Naive thymus-derived CD8-positive, alpha-beta T cell (primary cell): ENCODE results near the gene FBXW2. TPM values are rescaled to one million over a fixed set of nuclear protein-coding genes. Genes with fewer than 3 reads are reported as not detected.

Experiments used
- ATAC-seq, 2 donors: fragments of 150-1000 bp; cut with Tn5 transposase in 1 of 2; sonication (Bioruptor Pico), chemical (Tn5 transposase) in 1 of 2; 1 replicate in 1 of 2; 2 replicates in 1 of 2; pipeline ENCODE4 v1.10.0; 2021; ENCODE audit warnings: mild to moderate bottlenecking in 2 of 2, moderate library complexity in 2 of 2
- POLR2A ChIA-PET: fragments of 350-600 bp; sonication (Branson Sonifier 250); formaldehyde crosslinking; loops from one replicate; lab custom pipeline; 2021; ENCODE audit warnings: antibody characterized with exemption; lab: Charles Lee
- DNase-seq, 10 donors: peaks; one replicate each; pipeline versions ENCODE4 v3.0.0 to v3.0.0-alpha.2; 2020 to 2022
- H3K27ac Mint-ChIP-seq, 10 donors: one replicate each; pipeline ENCODE4 v1.8.0; 2020 to 2022; ENCODE audit warnings: mild to moderate bottlenecking in 10 of 10, mixed read lengths in 10 of 10, moderate library complexity in 4 of 10, inconsistent platforms in 1 of 10
- H3K27me3 Mint-ChIP-seq, 5 donors: one replicate each; pipeline ENCODE4 v1.8.0; 2021 to 2022; ENCODE audit warnings: mixed read lengths in 5 of 5
- H3K36me3 Mint-ChIP-seq, 3 donors: one replicate each; pipeline ENCODE4 v1.8.0; 2020 to 2022; ENCODE audit warnings: mixed read lengths in 3 of 3, mild to moderate bottlenecking in 2 of 3, inconsistent platforms in 1 of 3
- H3K4me1 Mint-ChIP-seq, 4 donors: one replicate each; pipeline ENCODE4 v1.8.0; 2021 to 2022; ENCODE audit warnings: mixed read lengths in 4 of 4
- H3K4me3 Mint-ChIP-seq, 10 donors: one replicate each; pipeline ENCODE4 v1.8.0; 2020 to 2022; ENCODE audit warnings: mild to moderate bottlenecking in 10 of 10, mixed read lengths in 10 of 10, moderate library complexity in 6 of 10, inconsistent platforms in 1 of 10
- H3K9me3 Mint-ChIP-seq, 9 donors: one replicate each; pipeline ENCODE4 v1.8.0; 2020 to 2022; ENCODE audit warnings: mixed read lengths in 9 of 9, mild to moderate bottlenecking in 3 of 9, inconsistent platforms in 1 of 9, moderate library complexity in 1 of 9
- polyA plus RNA-seq, 3 donors: library from polyadenylated mRNA; unstranded; fragments of 300-500 nt; fragmentation: Illumina TruSeq; gene quantifications; one replicate each; pipeline ENCODE4 v1.2.3, GENCODE V29; 2021
- total RNA-seq, 8 experiments: library from RNA in 2 of 8; stranded (reverse) in 2 of 8; gene quantifications; one replicate each; pipeline ENCODE4 v1.2.3 and lab custom pipeline; 2021 to 2026

Gene FBXW2
- total and polyA plus RNA-seq, 5 experiments from 2014 or later = 29.6 to 81.8 (median 37.1) TPM

DNA sequence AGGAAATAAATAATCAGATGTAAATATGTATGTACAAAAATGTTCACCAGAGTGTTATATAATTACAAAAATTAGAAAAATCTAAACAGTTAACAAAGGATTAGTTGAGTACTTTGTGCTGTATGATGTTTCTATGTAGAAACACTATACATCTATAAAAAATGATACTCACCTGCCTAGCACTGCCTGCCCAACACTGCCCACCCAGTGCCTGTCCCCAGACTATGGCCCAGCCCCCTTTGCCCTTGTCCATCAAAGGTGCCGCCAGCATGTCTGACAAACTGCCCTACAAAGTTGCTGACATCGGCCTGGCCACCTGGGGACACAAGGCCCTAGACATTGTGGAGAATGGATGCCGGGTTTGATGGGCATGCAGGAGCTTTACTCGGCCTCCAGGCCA lies 72.8 kb downstream of the FBXW2 start:
- Mint-ChIP-seq H3K27me3 (no peaks in the 10 kb centered on the region), H3K36me3 (no peaks in the 10 kb centered on the region), H3K27ac (no peak overlapping the region), H3K4me1 (peaks cover 0 to 3% (median 0%) of the 10 kb centered on the region in 4 donors), H3K4me3 (no peak overlapping the region), H3K9me3 (no peaks in the 10 kb centered on the region)
- ATAC-seq (no peak), DNase-seq (no peak)
- POLR2A ChIA-PET = no interaction called here

DNA sequence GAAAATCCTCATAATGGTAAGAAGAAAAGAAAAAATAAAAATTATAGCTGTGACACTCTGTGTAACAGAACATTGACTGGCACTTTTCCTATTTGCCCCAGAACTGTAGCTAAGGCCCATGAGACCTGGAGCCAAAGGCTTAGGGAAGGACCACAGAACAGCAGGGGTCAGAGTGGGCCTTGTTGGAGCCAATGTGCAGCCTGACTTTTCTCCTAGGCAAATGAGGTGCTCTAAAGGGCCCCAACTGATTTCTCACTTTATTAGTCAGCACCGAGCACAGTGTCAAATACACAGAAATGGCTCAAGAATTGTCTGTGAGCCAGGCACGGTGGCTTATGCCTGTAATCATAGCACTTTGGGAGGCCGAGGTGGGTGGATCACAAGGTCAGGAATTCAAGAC lies 74.9 kb downstream of the FBXW2 start:
- H3K36me3 Mint-ChIP-seq = no peaks in the 10 kb centered on the region
- no peak overlapping the region for H3K27ac Mint-ChIP-seq
- no peaks in the 10 kb centered on the region for H3K9me3 Mint-ChIP-seq
- H3K27me3 Mint-ChIP-seq = no peaks in the 10 kb centered on the region
- DNase-seq (no peak), ATAC-seq (no peak)
- peaks cover under 1 to 8% (median 3%) of the 10 kb centered on the region in 4 donors for H3K4me1 Mint-ChIP-seq
- POLR2A ChIA-PET = no interaction called here
- no peak overlapping the region for H3K4me3 Mint-ChIP-seq

DNA sequence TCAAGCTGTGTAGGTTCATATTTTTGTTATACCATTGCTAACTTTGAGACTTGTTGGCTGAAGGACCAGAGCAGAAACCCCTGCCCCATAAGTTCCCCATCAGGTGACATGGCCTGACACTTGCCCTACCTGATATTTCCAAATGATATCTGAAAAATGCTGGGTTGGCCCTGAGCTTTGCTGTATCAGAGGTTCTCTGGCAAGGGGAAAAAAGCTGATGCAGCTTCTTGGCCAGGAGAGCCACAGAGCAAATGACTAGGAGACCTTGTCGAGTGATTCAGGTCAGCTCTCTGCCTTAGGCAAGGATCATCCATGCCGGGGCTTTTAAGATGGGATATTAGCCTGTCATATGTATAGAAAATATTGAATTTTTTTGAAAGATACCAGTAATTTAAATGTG lies 76.0 kb downstream of the FBXW2 start:
- DNase-seq (no peak), ATAC-seq (no peak)
- no peaks in the 10 kb centered on the region for H3K27me3 Mint-ChIP-seq
- POLR2A ChIA-PET = no interaction called here
- no peak overlapping the region for H3K27ac Mint-ChIP-seq
- H3K4me1 Mint-ChIP-seq = peaks cover 11 to 19% (median 15%) of the 10 kb centered on the region in 4 donors
- H3K36me3 Mint-ChIP-seq = no peaks in the 10 kb centered on the region
- H3K9me3 Mint-ChIP-seq = no peaks in the 10 kb centered on the region
- no peak overlapping the region for H3K4me3 Mint-ChIP-seq

DNA sequence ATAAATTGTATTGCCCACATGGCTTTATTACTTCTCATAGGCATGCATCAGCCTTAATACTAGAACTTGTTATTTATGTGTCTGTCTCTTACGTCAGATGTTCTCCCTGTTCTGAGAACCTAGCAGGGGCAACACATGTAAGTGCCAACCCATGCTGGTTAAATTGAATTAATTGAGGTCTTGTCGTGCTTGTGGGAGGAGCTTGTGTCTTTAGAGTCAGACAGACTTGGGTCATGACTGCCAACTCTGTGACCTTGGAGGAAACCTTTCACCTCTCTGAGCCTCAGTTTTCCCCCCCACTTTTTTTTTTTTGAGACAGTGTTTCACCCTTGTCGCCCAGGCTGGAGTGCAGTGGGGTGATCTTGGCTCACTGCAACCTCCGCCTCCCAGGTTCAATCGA lies 76.7 kb downstream of the FBXW2 start:
- Mint-ChIP-seq H3K27me3 (no peaks in the 10 kb centered on the region), H3K4me1 (peaks cover 16 to 25% (median 22%) of the 10 kb centered on the region in 4 donors), H3K27ac (peak overlapping the region in 1 of 10 donors; percentile 44), H3K4me3 (peak overlapping the region in 7 of 10 donors; percentile 16 to 67 (median 44)), H3K9me3 (no peaks in the 10 kb centered on the region), H3K36me3 (no peaks in the 10 kb centered on the region)
- ATAC-seq (no peak), DNase-seq (no peak)
- POLR2A ChIA-PET = interaction anchor here (0.9 kb wide), 1 partner anchor 657 kb away, joined by 4 read pairs; no protein-coding TSS in a partner anchor

DNA sequence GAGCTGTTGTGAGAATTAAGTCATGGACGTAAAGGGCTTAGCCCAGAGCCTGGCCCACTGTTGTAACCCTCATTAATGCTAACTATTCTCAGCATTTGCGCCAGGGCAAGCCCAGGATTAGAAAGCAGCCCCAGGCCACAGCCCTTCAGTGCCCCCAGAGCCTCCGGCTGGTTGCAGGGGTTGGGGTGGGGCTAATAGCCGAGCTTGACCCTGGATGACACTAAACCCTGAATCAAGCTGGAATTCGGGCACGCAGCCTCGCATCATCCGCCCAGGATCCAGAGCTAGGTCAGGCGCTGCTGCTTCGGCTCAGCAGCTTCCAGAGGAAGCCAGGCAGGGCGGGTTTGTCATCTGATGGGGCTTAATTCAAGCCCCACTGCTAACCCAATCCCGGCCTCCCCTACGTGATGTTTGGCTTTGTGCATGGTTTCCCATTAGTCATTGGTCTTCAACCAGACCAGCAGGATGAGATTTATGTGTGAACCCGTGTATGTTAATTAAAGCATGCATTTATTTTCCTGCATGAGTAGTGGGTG lies 77.8 kb downstream of the FBXW2 start:
- POLR2A ChIA-PET = interaction anchor here (0.7 to 1.5 kb wide), 5 partner anchors 10 to 658 kb away, joined by 3 to 4 read pairs (median 3); no protein-coding TSS in a partner anchor
- no peak for ATAC-seq
- H3K27me3 Mint-ChIP-seq = no peaks in the 10 kb centered on the region
- no peak for DNase-seq
- H3K4me1 Mint-ChIP-seq = peaks cover 18 to 33% (median 27%) of the 10 kb centered on the region in 4 donors
- H3K4me3 Mint-ChIP-seq = peak overlapping the region; percentile 19 to 96 (median 84)
- no peaks in the 10 kb centered on the region for H3K9me3 Mint-ChIP-seq
- no peaks in the 10 kb centered on the region for H3K36me3 Mint-ChIP-seq
- H3K27ac Mint-ChIP-seq = peak overlapping the region in 7 of 10 donors; percentile 17 to 73 (median 54)

DNA sequence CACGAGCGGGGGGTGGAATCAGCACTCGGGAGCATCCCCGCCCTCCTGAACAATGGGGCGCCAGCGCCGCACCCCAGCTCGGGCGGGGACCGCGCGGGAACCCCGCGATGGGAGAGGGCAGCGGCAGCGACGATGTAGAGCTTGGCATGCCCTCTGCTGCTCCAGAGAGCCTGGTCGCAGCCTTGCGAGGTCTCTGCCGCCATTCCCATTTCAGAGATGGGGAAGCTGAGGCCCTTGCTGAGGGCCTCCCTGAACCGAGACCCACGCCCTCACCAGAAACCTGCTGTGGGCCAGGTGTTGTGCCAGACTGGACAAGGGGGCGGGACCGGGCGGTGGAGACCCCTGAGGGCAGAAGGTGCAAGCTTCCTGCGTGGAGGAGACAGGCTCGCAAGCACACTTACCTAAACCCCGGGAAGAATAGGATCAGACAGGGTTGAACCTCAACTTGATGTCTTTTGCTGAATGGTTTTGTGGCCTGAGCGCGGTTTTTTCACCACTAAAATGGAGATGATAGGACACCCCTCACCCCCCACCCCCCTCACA lies 78.3 kb downstream of the FBXW2 start:
- ATAC-seq (peak in 1 of 2 donors; percentile 59), DNase-seq (no peak)
- no peaks in the 10 kb centered on the region for H3K9me3 Mint-ChIP-seq
- POLR2A ChIA-PET = interaction anchor here (0.6 to 1.5 kb wide), 6 partner anchors 10 to 663 kb away, joined by 3 to 4 read pairs (median 3); no protein-coding TSS in a partner anchor
- H3K36me3 Mint-ChIP-seq = no peaks in the 10 kb centered on the region
- peak overlapping the region; percentile 78 to 96 (median 85) for H3K4me3 Mint-ChIP-seq
- no peaks in the 10 kb centered on the region for H3K27me3 Mint-ChIP-seq
- peaks cover 18 to 38% (median 29%) of the 10 kb centered on the region in 4 donors for H3K4me1 Mint-ChIP-seq
- peak overlapping the region in 8 of 10 donors; percentile 20 to 86 (median 62) for H3K27ac Mint-ChIP-seq

DNA sequence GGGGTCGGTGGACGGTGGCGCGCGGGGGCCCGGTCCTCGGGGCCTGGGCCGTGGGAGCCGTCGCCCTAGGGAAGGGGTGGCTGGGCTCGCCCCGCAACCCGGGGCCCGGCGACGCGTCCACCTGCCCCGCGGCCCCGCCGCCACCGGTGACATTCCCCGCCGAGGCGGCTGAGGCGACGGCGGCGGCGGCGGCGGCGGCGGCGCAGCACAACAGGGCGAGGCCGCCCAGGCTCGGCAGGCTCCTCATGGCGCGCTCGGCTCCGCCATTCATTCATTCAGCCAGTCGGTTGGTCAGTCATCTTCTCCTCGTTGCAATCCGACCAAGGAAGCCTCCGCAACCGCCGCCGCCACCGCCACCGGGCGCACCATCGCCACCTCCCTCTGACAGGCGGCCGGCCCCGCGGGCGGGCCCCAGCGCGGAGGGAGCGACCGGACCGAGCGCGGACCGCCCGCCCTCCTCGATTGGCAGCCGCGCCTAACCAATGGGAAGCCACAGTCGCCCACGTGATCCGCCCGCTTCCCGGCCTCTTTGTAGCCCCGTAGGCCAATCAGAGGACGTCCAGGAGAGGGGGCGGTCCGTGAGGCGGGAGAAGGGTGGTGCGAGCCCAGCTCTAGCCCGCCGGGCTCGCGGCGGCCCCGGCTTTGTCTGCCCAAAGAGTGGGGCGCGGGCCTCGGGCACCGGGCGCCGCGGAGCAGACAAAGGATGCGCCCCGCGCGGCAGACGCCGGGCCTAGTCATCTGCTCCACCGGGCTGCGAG lies 78.9 kb downstream of the FBXW2 start, which contains the start of gene MEGF9:
TSS of gene MEGF9 (minus strand) at position 383 of the 758 bp plus-strand sequence. CDS start at position 271, 112 bp downstream.
- Mint-ChIP-seq H3K9me3 (no peaks in the 10 kb centered on the region), H3K27ac (peak within 1 kb of the TSS; percentile 81 to 95 (median 89)), H3K27me3 (no peaks in the 10 kb centered on the region), H3K4me1 (peaks cover 18 to 42% (median 31%) of the 10 kb centered on the region in 4 donors), H3K36me3 (no peaks in the 10 kb centered on the region), H3K4me3 (peak within 1 kb of the TSS; percentile 85 to 96 (median 90))
- POLR2A ChIA-PET = interaction anchor here (0.6 to 1.5 kb wide), 4 partner anchors 11 to 664 kb away, joined by 3 to 4 read pairs (median 3); no protein-coding TSS in a partner anchor
- ATAC-seq (peak; percentile 92 to 95), DNase-seq (peak; percentile 89 to 97 (median 94))

DNA sequence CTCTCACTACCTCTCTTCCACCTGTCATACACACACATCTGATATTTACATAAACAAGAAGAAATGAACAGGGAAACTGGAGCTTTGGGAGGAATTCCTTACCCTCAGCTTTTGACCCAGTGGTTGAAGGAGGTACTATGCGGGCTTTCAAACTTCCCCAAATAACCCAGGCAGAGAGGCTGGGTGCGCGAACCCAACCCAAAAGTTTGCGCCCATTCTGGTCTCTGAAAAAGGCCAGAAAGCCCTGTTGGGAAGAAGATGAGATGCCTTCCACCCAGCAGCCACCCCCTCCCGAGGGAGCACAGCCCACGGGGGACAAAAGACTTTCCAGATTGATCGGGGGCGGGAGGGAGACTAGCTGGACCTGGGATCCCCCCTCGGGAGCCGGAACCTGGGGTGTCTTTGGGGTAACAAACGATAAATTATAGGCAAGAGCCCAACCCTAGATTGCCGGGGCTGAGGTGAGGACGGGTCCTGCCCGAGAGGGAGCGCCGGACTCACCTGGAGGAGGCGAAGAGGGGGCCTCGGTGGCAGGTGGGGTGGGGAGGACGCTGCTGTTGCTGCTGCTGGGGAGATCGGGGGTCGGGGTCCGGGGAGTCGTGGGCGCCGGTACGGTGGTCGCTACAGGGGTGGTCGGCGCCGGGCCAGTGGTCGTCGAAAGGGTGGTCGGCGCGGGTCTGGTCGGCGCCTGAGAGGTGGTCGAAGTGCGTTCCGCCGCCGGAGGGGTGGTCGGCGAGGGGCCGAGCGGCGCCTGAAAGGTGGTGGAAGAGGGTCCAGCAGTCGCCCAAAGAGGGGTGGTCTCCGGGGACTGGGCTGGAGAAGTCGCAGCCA lies 79.7 kb downstream of the FBXW2 start:
- Mint-ChIP-seq H3K27ac (peak overlapping the region; percentile 81 to 95 (median 89)), H3K4me1 (peaks cover 18 to 49% (median 33%) of the 10 kb centered on the region in 4 donors), H3K36me3 (no peaks in the 10 kb centered on the region), H3K9me3 (no peaks in the 10 kb centered on the region), H3K4me3 (peak overlapping the region; percentile 75 to 96 (median 90)), H3K27me3 (no peaks in the 10 kb centered on the region)
- ATAC-seq (no peak), DNase-seq (peak in 4 of 10 donors; percentile 9 to 18 (median 12))
- POLR2A ChIA-PET = no interaction called here

DNA sequence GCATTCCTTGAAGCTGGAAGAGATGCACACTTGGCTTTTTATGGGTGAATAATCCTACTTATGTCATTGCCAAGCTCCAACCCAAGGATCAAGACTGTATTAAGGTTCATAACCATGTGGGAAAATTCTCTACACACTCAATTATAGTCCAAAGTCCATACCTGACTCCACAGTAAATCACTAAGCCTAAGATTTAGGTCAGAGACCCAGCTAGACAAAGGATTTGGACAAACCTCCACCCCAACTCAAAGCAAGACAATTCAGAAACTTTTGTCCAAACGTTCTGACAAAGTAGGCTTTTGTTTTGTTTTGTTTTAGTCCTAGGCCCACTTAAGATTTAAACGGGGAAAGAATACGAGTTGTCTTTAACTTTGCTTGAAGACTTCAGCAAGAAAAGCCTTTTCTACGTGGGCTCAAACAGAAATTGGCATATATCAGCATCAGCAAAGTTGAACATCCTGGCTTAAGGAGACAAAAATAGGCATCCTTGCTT lies 80.6 kb downstream of the FBXW2 start:
- Mint-ChIP-seq H3K27ac (peak overlapping the region; percentile 81 to 96 (median 90)), H3K4me1 (peaks cover 18 to 52% (median 34%) of the 10 kb centered on the region in 4 donors), H3K4me3 (peak overlapping the region; percentile 75 to 96 (median 90)), H3K9me3 (no peaks in the 10 kb centered on the region), H3K36me3 (no peaks in the 10 kb centered on the region), H3K27me3 (no peaks in the 10 kb centered on the region)
- POLR2A ChIA-PET = interaction anchor here (0.9 to 1.2 kb wide), 4 partner anchors 80 to 489 kb away, joined by 3 to 6 read pairs (median 3); partner anchors contain the start of genes FBXW2 and RAB14
- DNase-seq = no peak
- no peak for ATAC-seq

DNA sequence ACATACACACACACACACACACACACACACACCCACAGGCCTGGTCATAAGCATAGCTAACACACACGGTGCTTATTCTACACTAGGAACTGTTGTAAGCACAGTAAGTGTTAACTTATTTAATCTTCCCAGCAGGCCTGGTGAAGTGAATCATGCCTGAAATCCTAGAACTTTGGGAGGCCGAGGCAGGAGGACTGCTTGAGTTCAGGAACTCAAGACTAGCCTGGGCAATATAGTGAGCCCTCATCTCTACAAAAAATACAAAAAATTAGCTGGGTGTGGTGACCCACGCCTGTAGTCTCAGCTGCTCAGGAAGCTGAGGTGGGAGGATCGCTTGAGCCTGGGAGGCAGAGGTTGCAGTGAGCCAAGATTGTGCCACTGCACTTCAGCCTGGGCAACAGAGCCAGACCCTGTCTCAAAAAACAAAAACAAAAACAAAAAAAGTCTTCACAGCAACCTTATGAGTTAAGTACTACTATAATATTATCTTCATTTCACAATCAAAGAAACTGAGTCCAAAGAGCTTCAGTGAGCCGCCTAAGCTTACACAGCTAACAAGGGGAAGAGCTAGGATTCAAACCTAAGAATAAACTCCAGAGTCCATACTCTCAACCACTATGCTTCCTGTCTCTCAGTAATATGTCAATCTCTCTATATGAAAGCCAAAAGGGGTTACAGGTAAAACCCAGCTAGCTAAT lies 81.2 kb downstream of the FBXW2 start:
- H3K9me3 Mint-ChIP-seq = no peaks in the 10 kb centered on the region
- DNase-seq (no peak), ATAC-seq (no peak)
- H3K27ac Mint-ChIP-seq = peak overlapping the region; percentile 79 to 96 (median 89)
- H3K4me1 Mint-ChIP-seq = peaks cover 19 to 58% (median 36%) of the 10 kb centered on the region in 4 donors
- peak overlapping the region; percentile 75 to 96 (median 90) for H3K4me3 Mint-ChIP-seq
- POLR2A ChIA-PET = interaction anchor here (0.9 to 1.2 kb wide), 4 partner anchors 81 to 489 kb away, joined by 3 to 6 read pairs (median 3); partner anchors contain the start of genes FBXW2 and RAB14
- no peaks in the 10 kb centered on the region for H3K27me3 Mint-ChIP-seq
- no peaks in the 10 kb centered on the region for H3K36me3 Mint-ChIP-seq

DNA sequence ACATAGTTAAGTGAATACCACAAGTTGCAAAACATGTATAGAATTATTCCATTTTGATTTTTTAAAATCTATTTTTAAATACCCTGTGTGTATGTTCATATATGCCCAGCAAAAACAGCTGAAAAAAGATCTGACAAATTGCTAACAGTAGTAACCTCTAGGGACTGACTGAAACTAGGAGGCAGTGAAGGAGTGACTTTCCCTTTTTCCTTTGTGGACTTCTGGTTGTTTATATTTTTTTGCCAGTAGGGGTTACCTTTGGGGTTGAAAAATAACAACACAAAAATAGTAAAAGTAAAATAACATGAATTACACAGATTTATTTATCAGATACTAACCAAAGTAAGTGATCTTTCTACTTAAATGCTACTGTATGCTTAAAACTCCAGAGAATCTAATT lies 81.9 kb downstream of the FBXW2 start:
- H3K27me3 Mint-ChIP-seq = no peaks in the 10 kb centered on the region
- H3K27ac Mint-ChIP-seq = peak overlapping the region; percentile 65 to 96 (median 89)
- no peaks in the 10 kb centered on the region for H3K36me3 Mint-ChIP-seq
- no peaks in the 10 kb centered on the region for H3K9me3 Mint-ChIP-seq
- H3K4me1 Mint-ChIP-seq = peaks cover 21 to 60% (median 37%) of the 10 kb centered on the region in 4 donors
- H3K4me3 Mint-ChIP-seq = peak overlapping the region; percentile 1 to 96 (median 88)
- POLR2A ChIA-PET = no interaction called here
- DNase-seq (no peak), ATAC-seq (no peak)
